ENCODE results near the gene SPNS1. TPM values are rescaled to one million over a fixed set of nuclear protein-coding genes. Genes with fewer than 3 reads are reported as not detected.
A peak's percentile ranks its signal among the peaks of the same experiment; 100 is the strongest.
"Not testable (repeated sequence)": the region's sequence is repeated elsewhere in the genome, so short reads cannot be mapped to it uniquely, and the experiment has no call there.

The SPNS1 gene
- total and polyA plus RNA-seq, 3 donors from 2014 or later = 32.0 to 56.9 (median 51.7) TPM

DNA sequence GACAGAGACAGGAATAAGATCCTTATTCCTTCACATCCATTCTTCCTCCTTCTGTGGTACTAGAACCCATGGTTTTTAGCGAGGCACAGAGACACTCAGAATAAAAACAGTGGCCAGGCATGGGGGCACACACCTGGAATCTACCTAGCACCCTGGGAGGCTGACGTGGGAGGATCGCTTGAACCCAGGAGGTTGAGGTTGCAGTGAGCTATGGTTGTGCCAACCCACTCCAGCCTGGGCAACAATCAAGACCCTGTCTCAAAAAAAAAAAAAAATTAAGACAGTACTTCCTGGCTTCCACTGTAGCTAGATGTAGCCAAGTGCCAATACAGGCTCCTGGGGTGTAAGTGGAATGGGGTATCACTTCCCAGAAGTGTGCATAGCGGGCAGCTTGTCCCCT is 7.4 kb upstream of the SPNS1 start:
- 95 to 98% methylated on average over 4 of the region's 4 CpGs for WGBS, 2 donors
- H3K4me1 ChIP-seq = no peaks in the 10 kb centered on the region
- no peak for DNase-seq
- H3K27ac ChIP-seq = no peak overlapping the region
- intact Hi-C loops (cut with DNase I; ENCODE audit: low total_unique reads) = no loop called here
- no peaks in the 10 kb centered on the region for H3K27me3 ChIP-seq
- TF ChIP-seq, protein P1, sequence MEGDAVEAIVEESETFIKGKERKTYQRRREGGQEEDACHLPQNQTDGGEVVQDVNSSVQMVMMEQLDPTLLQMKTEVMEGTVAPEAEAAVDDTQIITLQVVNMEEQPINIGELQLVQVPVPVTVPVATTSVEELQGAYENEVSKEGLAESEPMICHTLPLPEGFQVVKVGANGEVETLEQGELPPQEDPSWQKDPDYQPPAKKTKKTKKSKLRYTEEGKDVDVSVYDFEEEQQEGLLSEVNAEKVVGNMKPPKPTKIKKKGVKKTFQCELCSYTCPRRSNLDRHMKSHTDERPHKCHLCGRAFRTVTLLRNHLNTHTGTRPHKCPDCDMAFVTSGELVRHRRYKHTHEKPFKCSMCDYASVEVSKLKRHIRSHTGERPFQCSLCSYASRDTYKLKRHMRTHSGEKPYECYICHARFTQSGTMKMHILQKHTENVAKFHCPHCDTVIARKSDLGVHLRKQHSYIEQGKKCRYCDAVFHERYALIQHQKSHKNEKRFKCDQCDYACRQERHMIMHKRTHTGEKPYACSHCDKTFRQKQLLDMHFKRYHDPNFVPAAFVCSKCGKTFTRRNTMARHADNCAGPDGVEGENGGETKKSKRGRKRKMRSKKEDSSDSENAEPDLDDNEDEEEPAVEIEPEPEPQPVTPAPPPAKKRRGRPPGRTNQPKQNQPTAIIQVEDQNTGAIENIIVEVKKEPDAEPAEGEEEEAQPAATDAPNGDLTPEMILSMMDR (IDR thresholded peaks at IDR 0.05) = no peak
- no peak for TF ChIP-seq POLR2A (IDR thresholded peaks at IDR 0.05)
- no peak overlapping the region for H3K4me3 ChIP-seq
- no peaks in the 10 kb centered on the region for H3K9me3 ChIP-seq
- H3K36me3 ChIP-seq (ENCODE audit: low read depth, missing control alignments) = peaks cover 3% of the 10 kb centered on the region

DNA sequence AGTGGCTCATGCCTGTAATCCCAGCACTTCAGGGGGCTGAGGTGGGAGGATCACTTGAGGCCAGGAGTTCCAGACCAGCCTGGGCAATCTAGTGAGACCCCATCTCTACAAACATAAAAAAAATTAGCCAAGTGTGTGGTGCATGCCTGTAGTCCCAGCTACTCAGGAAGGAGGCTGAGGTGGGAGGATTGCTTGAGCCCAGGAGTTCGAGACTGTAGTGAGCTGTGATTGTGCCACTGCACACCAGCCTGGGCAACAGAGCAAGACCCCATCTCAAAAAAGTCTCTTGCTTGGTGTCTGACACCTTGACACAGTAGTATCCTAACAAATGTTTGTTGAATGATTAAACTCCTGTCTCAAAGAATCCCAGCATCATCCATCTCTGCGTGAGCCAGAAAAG is 4.9 kb upstream of the SPNS1 start:
- H3K27me3 ChIP-seq; H3K4me1 ChIP-seq; DNase-seq; H3K27ac ChIP-seq; H3K36me3 ChIP-seq (ENCODE audit: low read depth, missing control alignments); H3K9me3 ChIP-seq; intact Hi-C loops (cut with DNase I; ENCODE audit: low total_unique reads); H3K4me3 ChIP-seq: not testable (repeated sequence)
- 82 to 100% methylated on average over 2 of the region's 2 CpGs for WGBS, 2 donors

DNA sequence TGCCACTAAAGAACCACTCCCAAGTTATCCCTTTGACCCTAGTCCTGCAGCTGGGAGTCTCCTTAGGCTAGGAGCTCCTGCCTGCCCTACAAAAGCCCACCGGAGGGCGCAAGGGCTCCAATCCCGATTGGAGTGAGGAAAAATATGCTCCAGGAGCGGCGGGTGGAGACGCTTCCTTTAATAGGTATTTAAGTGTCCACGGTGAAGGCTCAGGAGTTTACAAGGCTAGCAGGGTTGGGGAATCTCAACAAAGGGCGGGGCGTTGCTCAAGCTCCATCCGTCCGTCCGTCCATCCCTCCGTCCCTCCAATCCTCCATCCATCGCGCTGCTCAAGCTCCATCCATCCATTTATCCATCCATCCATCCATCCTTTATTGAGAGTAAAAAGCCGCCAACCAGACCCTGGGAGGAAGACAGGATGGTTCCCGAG is 556 bp upstream of the SPNS1 start:
- peak; percentile 77 for DNase-seq
- no peaks in the 10 kb centered on the region for H3K27me3 ChIP-seq
- H3K4me3 ChIP-seq = peak overlapping the region; percentile 82 to 84
- no peaks in the 10 kb centered on the region for H3K9me3 ChIP-seq
- 0% methylated on average over 17 of the region's 17 CpGs for WGBS, 2 donors
- H3K36me3 ChIP-seq (ENCODE audit: low read depth, missing control alignments) = no peaks in the 10 kb centered on the region
- peak overlapping the region; percentile 42 to 73 for H3K27ac ChIP-seq
- TF ChIP-seq, protein P1 (IDR thresholded peaks at IDR 0.05) = peak; percentile 14 to 58 (median 45)
- no peak for TF ChIP-seq POLR2A (IDR thresholded peaks at IDR 0.05)
- intact Hi-C loops (cut with DNase I; ENCODE audit: low total_unique reads) = no loop called here
- peaks cover 14% of the 10 kb centered on the region for H3K4me1 ChIP-seq

DNA sequence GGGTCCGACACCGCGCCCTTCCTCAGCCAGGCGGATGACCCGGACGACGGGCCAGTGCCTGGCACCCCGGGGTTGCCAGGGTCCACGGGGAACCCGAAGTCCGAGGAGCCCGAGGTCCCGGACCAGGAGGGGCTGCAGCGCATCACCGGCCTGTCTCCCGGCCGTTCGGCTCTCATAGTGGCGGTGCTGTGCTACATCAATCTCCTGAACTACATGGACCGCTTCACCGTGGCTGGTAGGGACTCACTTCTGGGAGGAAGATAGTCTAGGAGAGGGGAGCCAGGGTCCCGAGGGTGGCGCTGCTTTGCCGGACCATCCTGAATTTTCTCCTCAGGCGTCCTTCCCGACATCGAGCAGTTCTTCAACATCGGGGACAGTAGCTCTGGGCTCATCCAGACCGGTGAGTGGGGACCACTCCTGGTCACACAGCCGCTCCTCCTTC is 601 bp downstream of the SPNS1 start:
- no peaks in the 10 kb centered on the region for H3K36me3 ChIP-seq (ENCODE audit: low read depth, missing control alignments)
- 3 to 20% methylated on average over 9 to 30 of the region's 30 CpGs for WGBS, 2 donors
- no peak for TF ChIP-seq POLR2A (IDR thresholded peaks at IDR 0.05)
- TF ChIP-seq, protein P1 (IDR thresholded peaks at IDR 0.05) = no peak
- DNase-seq = no peak
- peaks cover 14% of the 10 kb centered on the region for H3K4me1 ChIP-seq
- intact Hi-C loops (cut with DNase I; ENCODE audit: low total_unique reads) = no loop called here
- no peaks in the 10 kb centered on the region for H3K9me3 ChIP-seq
- H3K27me3 ChIP-seq = no peaks in the 10 kb centered on the region
- peak overlapping the region in 1 of 2 donors; percentile 73 for H3K27ac ChIP-seq
- H3K4me3 ChIP-seq = peak overlapping the region; percentile 82 to 84

DNA sequence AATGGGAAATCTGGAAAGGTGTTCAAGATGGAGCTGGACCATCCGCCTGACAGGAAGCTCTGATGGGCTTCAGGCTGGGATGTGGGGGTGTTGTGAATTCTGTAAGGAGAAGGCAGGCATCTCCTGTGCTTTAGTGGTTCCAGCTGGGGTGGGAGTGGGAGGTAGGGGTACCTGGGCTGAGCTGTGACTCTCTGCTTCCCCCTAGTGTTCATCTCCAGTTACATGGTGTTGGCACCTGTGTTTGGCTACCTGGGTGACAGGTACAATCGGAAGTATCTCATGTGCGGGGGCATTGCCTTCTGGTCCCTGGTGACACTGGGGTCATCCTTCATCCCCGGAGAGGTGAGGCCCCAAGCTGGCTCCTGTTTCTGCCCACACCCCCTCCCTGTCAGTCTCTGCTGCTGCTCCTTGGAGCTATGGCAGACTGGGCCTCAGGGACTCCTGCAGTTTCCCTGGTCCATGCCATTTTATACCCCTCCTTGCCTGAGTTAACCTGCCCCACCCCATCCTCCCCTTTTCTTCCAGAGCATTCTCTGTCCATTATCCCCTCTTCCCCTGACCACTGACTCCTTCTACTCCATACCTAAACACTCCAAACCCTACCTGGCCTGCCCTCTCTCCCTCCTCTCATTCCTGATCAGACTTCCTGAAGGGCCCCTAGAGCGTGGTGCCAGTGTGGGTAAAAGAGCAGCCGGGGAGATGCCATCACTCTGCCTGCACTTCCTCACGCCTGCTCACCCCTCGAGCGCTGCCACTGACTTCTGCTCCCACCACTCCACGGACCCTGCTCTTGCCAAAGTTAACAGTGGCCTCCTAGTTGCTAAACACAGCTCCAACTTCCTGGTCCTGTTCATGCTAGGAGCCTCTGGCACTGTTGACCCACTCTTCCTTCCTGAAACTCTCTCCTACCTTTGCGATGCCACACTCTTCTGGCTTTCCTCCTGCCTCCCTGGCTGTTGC is 3.4 kb downstream of the SPNS1 start:
- TF ChIP-seq, protein P1 (IDR thresholded peaks at IDR 0.05) = no peak
- TF ChIP-seq POLR2A (IDR thresholded peaks at IDR 0.05) = no peak
- H3K27ac ChIP-seq = no peak overlapping the region
- no peak for DNase-seq
- no peaks in the 10 kb centered on the region for H3K27me3 ChIP-seq
- WGBS, 2 donors = 87 to 89% methylated on average over 11 of the region's 11 CpGs
- no peaks in the 10 kb centered on the region for H3K9me3 ChIP-seq
- H3K4me1 ChIP-seq = peaks cover 14% of the 10 kb centered on the region
- H3K4me3 ChIP-seq = no peak overlapping the region
- H3K36me3 ChIP-seq (ENCODE audit: low read depth, missing control alignments) = no peaks in the 10 kb centered on the region
- intact Hi-C loops (cut with DNase I; ENCODE audit: low total_unique reads) = no loop called here

DNA sequence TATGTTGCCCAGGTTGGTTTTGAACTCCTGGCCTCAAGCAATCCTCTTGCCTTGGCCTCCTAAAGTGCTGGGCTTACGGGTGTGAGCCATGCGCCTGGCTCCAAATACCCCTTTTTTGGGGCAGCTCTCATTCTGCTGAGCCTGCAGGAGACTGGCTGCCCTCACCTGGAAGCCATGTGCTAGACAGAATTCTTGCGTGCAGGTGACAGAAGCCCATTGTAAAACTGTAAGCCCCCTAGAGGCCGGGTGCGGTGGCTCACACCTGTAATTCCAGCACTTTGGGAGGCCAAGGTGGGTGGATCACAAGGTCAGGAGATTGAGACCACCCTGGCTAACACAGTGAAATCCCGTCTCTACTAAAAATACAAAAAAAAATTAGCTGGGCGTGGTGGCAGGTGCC is 5.8 kb downstream of the SPNS1 start:
- H3K9me3 ChIP-seq; H3K4me1 ChIP-seq; H3K36me3 ChIP-seq (ENCODE audit: low read depth, missing control alignments); H3K27ac ChIP-seq; H3K4me3 ChIP-seq; DNase-seq; intact Hi-C loops (cut with DNase I; ENCODE audit: low total_unique reads); H3K27me3 ChIP-seq: not testable (repeated sequence)
- 89% methylated on average over 6 to 7 of the region's 7 CpGs for WGBS, 2 donors

Data from testis (tissue), 3 donors.